HG02588 (cell line): ENCODE measurements around the gene CH25H.

Source experiments
- ATAC-seq: cut with Tn5 transposase; IDR thresholded peaks from one replicate; pipeline ENCODE4 v1.9.1; 2021; ENCODE audit warnings: mild to moderate bottlenecking, moderate library complexity; ENCODE audit not compliant: unreplicated experiment

Gene CH25H

GRCh38 chr10:89233033-89233432 lies 25.9 kb upstream of the CH25H start:
- no peak for ATAC-seq

GRCh38 chr10:89228962-89229361 lies 21.8 kb upstream of the CH25H start:
- no peak for ATAC-seq

GRCh38 chr10:89228146-89228545 lies 21.0 kb upstream of the CH25H start:
- no peak for ATAC-seq

- ATAC-seq: no peak
Observed at GRCh38 chr10:89226891-89227290, 19.8 kb upstream of the CH25H start.

GRCh38 chr10:89224739-89225443 lies 17.8 kb upstream of the CH25H start:
- no peak for ATAC-seq

GRCh38 chr10:89221919-89222318 lies 14.8 kb upstream of the CH25H start:
- ATAC-seq: no peak

GRCh38 chr10:89219513-89220218 lies 12.5 kb upstream of the CH25H start:
- no peak for ATAC-seq

GRCh38 chr10:89217057-89217990 lies 10.2 kb upstream of the CH25H start:
- no peak for ATAC-seq

GRCh38 chr10:89216056-89216455 lies 8.9 kb upstream of the CH25H start:
- ATAC-seq: no peak

GRCh38 chr10:89215511-89215910 lies 8.4 kb upstream of the CH25H start:
- ATAC-seq: no peak

GRCh38 chr10:89214566-89215165 lies 7.5 kb upstream of the CH25H start:
- no peak for ATAC-seq

- no peak for ATAC-seq
Observed at GRCh38 chr10:89213191-89213808, 6.2 kb upstream of the CH25H start.

GRCh38 chr10:89210794-89211425 lies 3.8 kb upstream of the CH25H start:
- no peak for ATAC-seq

GRCh38 chr10:89209718-89210117 lies 2.6 kb upstream of the CH25H start:
- ATAC-seq: no peak

GRCh38 chr10:89207801-89208551 lies 859 bp upstream of the CH25H start:
- no peak for ATAC-seq

- no peak for ATAC-seq
Observed at GRCh38 chr10:89206402-89207180, 526 bp downstream of the CH25H start.

- ATAC-seq: no peak
Observed at GRCh38 chr10:89204621-89205185, 2.4 kb downstream of the CH25H start.

GRCh38 chr10:89203237-89203636 lies 3.9 kb downstream of the CH25H start:
- no peak for ATAC-seq
